HCT116 (cell line): ENCODE data around the gene BCL11A.

Experiments
- CTCF ChIP-seq, 3 experiments: fragments of 200-600 bp in 1 of 3; sonication (generic) in 1 of 3; IDR thresholded peaks in 2 of 3; conservative IDR thresholded peaks in 1 of 3; 2 replicates each; pipeline ENCODE4 v1.5.1; 2012 to 2017; ENCODE audit warnings: low read depth in 2 of 3, low read length in 2 of 3, antibody characterized with exemption in 1 of 3, borderline replicate concordance in 1 of 3, control low read depth in 1 of 3, mild to moderate bottlenecking in 1 of 3, mixed read lengths in 1 of 3, mixed run types in 1 of 3, moderate library complexity in 1 of 3; ENCODE audit not compliant: insufficient read depth in 1 of 3
- EGR1 ChIP-seq: IDR thresholded peaks from 2 replicates; pipeline ENCODE4 v1.6.1; 2012; ENCODE audit warnings: low read depth
- EZH2 ChIP-seq: fragments of 200-600 bp; sonication (generic); IDR thresholded peaks from 2 replicates; pipeline ENCODE4 v1.6.1; 2017; ENCODE audit warnings: antibody characterized with exemption, mixed run types
- POLR2A ChIP-seq: IDR thresholded peaks from 2 replicates; pipeline ENCODE4 v1.7.0; 2011; ENCODE audit warnings: borderline replicate concordance; ENCODE audit not compliant: insufficient read depth, insufficient read length; ENCODE audit errors: extremely low read depth
- POLR2AphosphoS5 ChIP-seq: IDR thresholded peaks from 2 replicates; pipeline ENCODE4 v1.6.1; 2011; ENCODE audit warnings: mild to moderate bottlenecking, low read depth, low read length, moderate library complexity
- RAD21 ChIP-seq: IDR thresholded peaks from 2 replicates; pipeline ENCODE4 v1.6.1; 2012; ENCODE audit warnings: low read depth, mild to moderate bottlenecking
- SIN3A ChIP-seq: IDR thresholded peaks from 2 replicates; pipeline ENCODE4 v1.6.1; 2012; ENCODE audit warnings: low read depth
- SRF ChIP-seq: IDR thresholded peaks from 2 replicates; pipeline ENCODE4 v1.6.1; 2012; ENCODE audit warnings: low read depth
- ZFX ChIP-seq: fragments of 450-650 bp; IDR thresholded peaks from 2 replicates; pipeline ENCODE4 v1.6.1; 2017
- TF ChIP-seq, protein P1 (sequence below): IDR thresholded peaks from 2 replicates; pipeline ENCODE4 v1.6.1; 2012

DNA sequence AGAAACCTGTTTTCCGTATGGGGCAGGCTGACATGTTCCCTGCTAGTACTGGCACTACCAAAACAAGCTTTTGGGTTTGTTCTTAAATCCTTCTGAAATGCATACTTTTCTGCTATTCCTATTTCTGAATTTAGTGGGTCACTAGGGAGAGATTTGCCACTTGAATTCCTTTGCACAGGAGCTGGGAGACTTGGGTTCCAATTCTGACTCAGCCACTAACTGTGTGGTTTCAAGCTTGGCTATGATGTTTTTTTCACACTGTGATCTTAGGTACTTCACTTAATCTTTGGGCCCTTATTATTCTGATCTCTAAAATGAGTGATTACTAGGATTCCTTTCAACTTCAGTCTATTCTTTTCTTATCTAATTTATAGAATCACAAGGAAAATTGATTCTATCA is 105.5 kb downstream of the BCL11A start:
- TF ChIP-seq POLR2AphosphoS5 (no peak), ZFX (no peak), CTCF (IDR thresholded peaks at IDR 0.05 in 2 of 3, conservative IDR thresholded peaks at IDR 0.05 in 1 of 3; ENCODE audit: borderline replicate concordance in 1 of 3, insufficient read depth in 1 of 3, low read depth in 2 of 3, low read length in 2 of 3) (no peak), POLR2A (no peak), EGR1 (no peak), RAD21 (no peak), EZH2 (no peak), SRF (no peak), SIN3A (no peak)
- TF ChIP-seq, protein P1, sequence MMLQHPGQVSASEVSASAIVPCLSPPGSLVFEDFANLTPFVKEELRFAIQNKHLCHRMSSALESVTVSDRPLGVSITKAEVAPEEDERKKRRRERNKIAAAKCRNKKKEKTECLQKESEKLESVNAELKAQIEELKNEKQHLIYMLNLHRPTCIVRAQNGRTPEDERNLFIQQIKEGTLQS = no peak
